ENCODE measurements around the gene ATOH8. TPM values are rescaled to one million over a fixed set of nuclear protein-coding genes. Genes with fewer than 3 reads are reported as not detected.

Gene ATOH8
- total RNA-seq, 2 experiments from 2014 or later: 0.44 TPM; not detected in 1

GRCh38 chr2:85756822-85757435 is 3.1 kb downstream of the ATOH8 start:
- Histone ChIP-seq H3K79me2 (ENCODE audit: insufficient read depth, low read depth, low read length) (no peaks in the 10 kb centered on the region), H3K4me1 (ENCODE audit: insufficient read depth, low read length, poor library complexity, severe bottlenecking) (no peaks in the 10 kb centered on the region), H3K4me3 (ENCODE audit: low read depth, low read length, poor library complexity, severe bottlenecking) (no peak overlapping the region), H3K9me2 (ENCODE audit: insufficient read depth, low read length) (no peaks in the 10 kb centered on the region), H3K27ac (ENCODE audit: low read depth, low read length, poor library complexity, severe bottlenecking) (no peak overlapping the region), H3K4me2 (ENCODE audit: low read length) (no peak overlapping the region), H4K20me1 (ENCODE audit: insufficient read depth, low read length) (no peaks in the 10 kb centered on the region), H3K36me3 (ENCODE audit: insufficient read depth, low read length) (no peaks in the 10 kb centered on the region), H3K9me3 (ENCODE audit: low read length) (no peaks in the 10 kb centered on the region), H2AFZ (ENCODE audit: low read length) (no peak overlapping the region)
- TF ChIP-seq, protein P1, sequence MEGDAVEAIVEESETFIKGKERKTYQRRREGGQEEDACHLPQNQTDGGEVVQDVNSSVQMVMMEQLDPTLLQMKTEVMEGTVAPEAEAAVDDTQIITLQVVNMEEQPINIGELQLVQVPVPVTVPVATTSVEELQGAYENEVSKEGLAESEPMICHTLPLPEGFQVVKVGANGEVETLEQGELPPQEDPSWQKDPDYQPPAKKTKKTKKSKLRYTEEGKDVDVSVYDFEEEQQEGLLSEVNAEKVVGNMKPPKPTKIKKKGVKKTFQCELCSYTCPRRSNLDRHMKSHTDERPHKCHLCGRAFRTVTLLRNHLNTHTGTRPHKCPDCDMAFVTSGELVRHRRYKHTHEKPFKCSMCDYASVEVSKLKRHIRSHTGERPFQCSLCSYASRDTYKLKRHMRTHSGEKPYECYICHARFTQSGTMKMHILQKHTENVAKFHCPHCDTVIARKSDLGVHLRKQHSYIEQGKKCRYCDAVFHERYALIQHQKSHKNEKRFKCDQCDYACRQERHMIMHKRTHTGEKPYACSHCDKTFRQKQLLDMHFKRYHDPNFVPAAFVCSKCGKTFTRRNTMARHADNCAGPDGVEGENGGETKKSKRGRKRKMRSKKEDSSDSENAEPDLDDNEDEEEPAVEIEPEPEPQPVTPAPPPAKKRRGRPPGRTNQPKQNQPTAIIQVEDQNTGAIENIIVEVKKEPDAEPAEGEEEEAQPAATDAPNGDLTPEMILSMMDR (conservative IDR thresholded peaks at IDR 0.05; ENCODE audit: low read length): no peak
- TF ChIP-seq EZH2phosphoT487 (IDR thresholded peaks at IDR 0.05; ENCODE audit: borderline replicate concordance, low read depth, low read length): no peak
- BruUV-seq (replicated peaks): no TSS peak
- CTCF ChIA-PET (ENCODE audit: unreplicated experiment): interaction anchor here (0.7 kb wide), 1 partner anchor 9 kb away, joined by 3 read pairs; no protein-coding TSS in a partner anchor
- intact Hi-C loops (cut with micrococcal nuclease; ENCODE audit: unreplicated experiment): no loop called here
- POLR2A ChIA-PET: interaction anchor here (0.7 kb wide), 1 partner anchor 49 kb away, joined by 3 read pairs; no protein-coding TSS in a partner anchor
- DNase-seq (ENCODE audit: low spot score): no peak

DNA sequence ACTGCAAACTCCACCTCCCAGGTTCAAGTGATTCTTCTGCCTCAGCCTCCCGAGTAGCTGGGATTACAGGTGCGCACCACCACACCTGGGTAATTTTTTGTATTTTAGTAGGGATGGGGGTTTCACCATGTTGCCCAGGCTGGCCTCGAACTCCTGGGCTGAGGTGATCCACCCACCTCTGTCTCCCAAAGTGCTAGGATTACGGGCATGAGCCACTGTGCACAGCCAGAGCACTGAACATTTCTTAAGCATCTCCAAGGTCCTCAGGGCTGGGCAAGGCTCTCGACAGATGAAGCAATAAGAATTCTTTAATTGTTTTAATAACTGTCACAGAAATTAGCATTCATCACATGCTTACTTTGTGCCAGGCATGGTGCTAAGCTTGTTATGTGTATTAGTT is 4.1 kb downstream of the ATOH8 start:
- no peaks in the 10 kb centered on the region for H4K20me1 ChIP-seq (ENCODE audit: insufficient read depth, low read length)
- H3K27ac ChIP-seq (ENCODE audit: low read depth, low read length, poor library complexity, severe bottlenecking): no peak overlapping the region
- CTCF ChIA-PET (ENCODE audit: unreplicated experiment): interaction anchor here (0.7 kb wide), 1 partner anchor 10 kb away, joined by 3 read pairs; no protein-coding TSS in a partner anchor
- DNase-seq (ENCODE audit: low spot score): no peak
- H3K9me3 ChIP-seq (ENCODE audit: low read length): no peaks in the 10 kb centered on the region
- H3K9me2 ChIP-seq (ENCODE audit: insufficient read depth, low read length): no peaks in the 10 kb centered on the region
- no peaks in the 10 kb centered on the region for H3K79me2 ChIP-seq (ENCODE audit: insufficient read depth, low read depth, low read length)
- intact Hi-C loops (cut with micrococcal nuclease; ENCODE audit: unreplicated experiment): no loop called here
- TF ChIP-seq EZH2phosphoT487 (IDR thresholded peaks at IDR 0.05; ENCODE audit: borderline replicate concordance, low read depth, low read length): no peak
- TF ChIP-seq, protein P1 (conservative IDR thresholded peaks at IDR 0.05; ENCODE audit: low read length): no peak
- no TSS peak for BruUV-seq (replicated peaks)
- no peak overlapping the region for H3K4me3 ChIP-seq (ENCODE audit: low read depth, low read length, poor library complexity, severe bottlenecking)
- H3K4me2 ChIP-seq (ENCODE audit: low read length): no peak overlapping the region
- H3K4me1 ChIP-seq (ENCODE audit: insufficient read depth, low read length, poor library complexity, severe bottlenecking): no peaks in the 10 kb centered on the region
- POLR2A ChIA-PET: interaction anchor here (0.6 to 0.7 kb wide), 3 partner anchors 11 to 517 kb away, joined by 3 to 8 read pairs (median 4); no protein-coding TSS in a partner anchor
- no peaks in the 10 kb centered on the region for H3K36me3 ChIP-seq (ENCODE audit: insufficient read depth, low read length)
- no peak overlapping the region for H2AFZ ChIP-seq (ENCODE audit: low read length)
